KMS-11 (cell line): ENCODE measurements around the gene ADARB1.

ENCODE experiments used
- H2AFZ ChIP-seq: fragments of 200-600 bp; sonication (generic); 2 replicates; pipeline ENCODE4 v1.6.1; 2016; ENCODE audit warnings: antibody characterized with exemption, mixed run types, low read depth
- H3K27ac ChIP-seq: fragments of 200-600 bp; sonication (generic); 2 replicates; pipeline ENCODE4 v1.6.1; 2016; ENCODE audit warnings: mild to moderate bottlenecking, mixed run types
- H3K27me3 ChIP-seq: fragments of 200-600 bp; sonication (generic); 2 replicates; pipeline ENCODE4 v1.6.1; 2017; ENCODE audit warnings: mild to moderate bottlenecking, low read depth, mixed run types, moderate library complexity; ENCODE audit not compliant: insufficient read depth
- H3K36me3 ChIP-seq: fragments of 200-600 bp; sonication (generic); 2 replicates; pipeline ENCODE4 v1.6.1; 2017; ENCODE audit warnings: mild to moderate bottlenecking, mixed run types; ENCODE audit not compliant: insufficient read depth
- H3K4me1 ChIP-seq: fragments of 200-600 bp; sonication (generic); 2 replicates; pipeline ENCODE4 v1.6.1; 2016; ENCODE audit warnings: mild to moderate bottlenecking, low read depth, mixed run types; ENCODE audit not compliant: poor library complexity, severe bottlenecking
- H3K4me2 ChIP-seq: fragments of 200-600 bp; sonication (generic); 2 replicates; pipeline ENCODE4 v1.7.0; 2016; ENCODE audit warnings: mild to moderate bottlenecking, mixed run types
- H3K4me3 ChIP-seq: fragments of 200-600 bp; sonication (generic); IDR thresholded peaks from 2 replicates; pipeline ENCODE4 v1.6.1; 2017; ENCODE audit warnings: low read depth, low read length, mixed read lengths; ENCODE audit not compliant: insufficient read depth
- H3K79me2 ChIP-seq: fragments of 200-600 bp; sonication (generic); 2 replicates; pipeline ENCODE4 v1.6.1; 2016; ENCODE audit warnings: low read depth, mixed run types; ENCODE audit not compliant: insufficient read depth
- H3K9ac ChIP-seq: fragments of 200-600 bp; sonication (generic); 2 replicates; pipeline ENCODE4 v1.6.1; 2016; ENCODE audit warnings: mild to moderate bottlenecking, mixed run types
- H4K20me1 ChIP-seq: fragments of 200-600 bp; sonication (generic); 2 replicates; pipeline ENCODE4 v1.6.1; 2016; ENCODE audit warnings: mild to moderate bottlenecking, mixed run types; ENCODE audit not compliant: insufficient read depth
- TF ChIP-seq, protein P1 (sequence below): fragments of 200-600 bp; sonication (generic); conservative IDR thresholded peaks from 2 replicates; pipeline ENCODE4 v1.6.1; 2017; ENCODE audit warnings: low read depth, mild to moderate bottlenecking, antibody characterized with exemption, low read length, moderate library complexity, mixed read lengths

The ADARB1 gene

GRCh38 chr21:45055861-45056260 lies 18.5 kb upstream of the ADARB1 start:
- H3K4me1 ChIP-seq: peaks cover 6% of the 10 kb centered on the region
- no peak overlapping the region for H3K27ac ChIP-seq
- TF ChIP-seq, protein P1, sequence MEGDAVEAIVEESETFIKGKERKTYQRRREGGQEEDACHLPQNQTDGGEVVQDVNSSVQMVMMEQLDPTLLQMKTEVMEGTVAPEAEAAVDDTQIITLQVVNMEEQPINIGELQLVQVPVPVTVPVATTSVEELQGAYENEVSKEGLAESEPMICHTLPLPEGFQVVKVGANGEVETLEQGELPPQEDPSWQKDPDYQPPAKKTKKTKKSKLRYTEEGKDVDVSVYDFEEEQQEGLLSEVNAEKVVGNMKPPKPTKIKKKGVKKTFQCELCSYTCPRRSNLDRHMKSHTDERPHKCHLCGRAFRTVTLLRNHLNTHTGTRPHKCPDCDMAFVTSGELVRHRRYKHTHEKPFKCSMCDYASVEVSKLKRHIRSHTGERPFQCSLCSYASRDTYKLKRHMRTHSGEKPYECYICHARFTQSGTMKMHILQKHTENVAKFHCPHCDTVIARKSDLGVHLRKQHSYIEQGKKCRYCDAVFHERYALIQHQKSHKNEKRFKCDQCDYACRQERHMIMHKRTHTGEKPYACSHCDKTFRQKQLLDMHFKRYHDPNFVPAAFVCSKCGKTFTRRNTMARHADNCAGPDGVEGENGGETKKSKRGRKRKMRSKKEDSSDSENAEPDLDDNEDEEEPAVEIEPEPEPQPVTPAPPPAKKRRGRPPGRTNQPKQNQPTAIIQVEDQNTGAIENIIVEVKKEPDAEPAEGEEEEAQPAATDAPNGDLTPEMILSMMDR: no peak
- peaks cover 40% of the 10 kb centered on the region for H3K27me3 ChIP-seq
- no peaks in the 10 kb centered on the region for H3K36me3 ChIP-seq
- no peaks in the 10 kb centered on the region for H3K79me2 ChIP-seq
- no peaks in the 10 kb centered on the region for H4K20me1 ChIP-seq
- H2AFZ ChIP-seq: no peak overlapping the region
- H3K4me2 ChIP-seq: no peak overlapping the region
- H3K9ac ChIP-seq: no peak overlapping the region
- H3K4me3 ChIP-seq: no peak overlapping the region

GRCh38 chr21:45056296-45056904 lies 18.0 kb upstream of the ADARB1 start:
- Histone ChIP-seq H3K27ac (no peak overlapping the region), H2AFZ (no peak overlapping the region), H3K27me3 (peaks cover 40% of the 10 kb centered on the region), H4K20me1 (no peaks in the 10 kb centered on the region), H3K4me2 (no peak overlapping the region), H3K4me1 (peaks cover 7% of the 10 kb centered on the region), H3K4me3 (no peak overlapping the region), H3K36me3 (no peaks in the 10 kb centered on the region), H3K79me2 (no peaks in the 10 kb centered on the region), H3K9ac (no peak overlapping the region)
- TF ChIP-seq, protein P1: no peak

DNA sequence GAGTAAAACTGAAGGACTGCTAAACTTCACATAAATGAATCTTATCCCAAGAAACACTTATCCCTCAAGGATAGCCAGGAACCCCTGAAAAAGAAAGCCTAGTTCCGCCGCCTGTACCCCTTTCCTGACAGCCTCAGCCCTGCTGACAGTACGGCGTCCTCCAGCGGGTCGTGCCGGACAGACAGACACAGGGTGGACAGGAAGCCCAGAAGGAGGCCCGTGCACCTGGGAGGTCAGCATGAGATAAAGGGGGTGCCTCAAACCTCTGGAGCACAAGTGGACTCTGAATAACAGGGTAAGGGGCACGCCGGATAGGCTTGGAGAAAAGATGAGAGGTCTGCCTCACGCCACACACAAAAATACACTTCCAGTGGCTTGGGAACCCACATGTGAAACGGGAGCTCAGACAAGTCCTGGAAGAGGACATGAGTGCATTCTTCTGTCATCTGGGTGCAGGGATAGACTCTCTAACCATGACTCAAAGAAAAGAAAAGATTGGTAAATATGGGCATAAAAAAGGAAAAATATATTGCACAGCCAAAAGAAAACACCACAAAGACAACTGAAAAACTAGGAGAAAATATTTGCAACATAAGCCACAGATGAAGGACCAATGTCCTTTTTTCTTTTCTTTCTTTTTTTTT lies 17.3 kb upstream of the ADARB1 start:
- Histone ChIP-seq H2AFZ (no peak overlapping the region), H3K36me3 (no peaks in the 10 kb centered on the region), H3K4me3 (no peak overlapping the region), H3K27ac (no peak overlapping the region), H3K4me1 (peaks cover 7% of the 10 kb centered on the region), H3K4me2 (no peak overlapping the region), H3K9ac (no peak overlapping the region), H3K79me2 (no peaks in the 10 kb centered on the region), H4K20me1 (no peaks in the 10 kb centered on the region), H3K27me3 (peaks cover 37% of the 10 kb centered on the region)
- TF ChIP-seq, protein P1: no peak

DNA sequence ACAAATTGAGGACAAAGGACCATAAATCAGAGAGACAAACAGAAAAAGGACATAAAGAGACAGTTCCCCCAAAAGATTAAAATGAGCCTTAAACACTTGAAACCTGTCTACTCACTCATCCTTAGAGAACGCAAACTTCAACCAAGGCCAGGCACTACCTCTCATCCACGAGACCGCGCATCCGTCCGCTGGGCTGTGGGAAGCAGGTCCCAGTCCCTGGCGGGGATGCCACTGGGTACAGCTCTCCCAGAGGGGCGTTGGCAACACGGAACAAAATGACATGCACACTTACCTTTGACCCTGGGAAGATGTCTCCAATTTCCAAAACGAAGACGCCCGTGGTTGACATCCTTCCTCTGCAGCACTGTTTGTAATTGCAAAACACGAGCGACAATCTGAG lies 16.5 kb upstream of the ADARB1 start:
- no peak overlapping the region for H3K4me2 ChIP-seq

More for the DNA sequence above, 16.5 kb upstream of the ADARB1 start:
- H3K79me2 ChIP-seq: no peaks in the 10 kb centered on the region
- H3K36me3 ChIP-seq: no peaks in the 10 kb centered on the region
- H3K4me3 ChIP-seq: no peak overlapping the region
- H3K27ac ChIP-seq: no peak overlapping the region
- H3K9ac ChIP-seq: no peak overlapping the region
- H2AFZ ChIP-seq: no peak overlapping the region
- H3K4me1 ChIP-seq: peaks cover 7% of the 10 kb centered on the region
- peaks cover 31% of the 10 kb centered on the region for H3K27me3 ChIP-seq
- no peaks in the 10 kb centered on the region for H4K20me1 ChIP-seq
- TF ChIP-seq, protein P1: no peak
